Endothelial cell (in vitro differentiated cells): Measurements from ENCODE around the gene C17orf113. TPM values are rescaled to one million over a fixed set of nuclear protein-coding genes. Genes with fewer than 3 reads are reported as not detected.
A peak's percentile ranks its signal among the peaks of the same experiment; 100 is the strongest.

Experiments
- DNase-seq: peaks from one replicate; pipeline ENCODE4 v3.0.0; 2021; ENCODE audit warnings: low spot score
- H3K27ac Mint-ChIP-seq: one replicate; pipeline ENCODE4 v1.8.0; 2021; ENCODE audit warnings: mixed read lengths, inconsistent platforms; ENCODE audit not compliant: unreplicated experiment
- H3K27me3 Mint-ChIP-seq: one replicate; pipeline ENCODE4 v1.8.0; 2021; ENCODE audit warnings: mild to moderate bottlenecking, moderate library complexity, mixed read lengths, inconsistent platforms; ENCODE audit not compliant: unreplicated experiment
- H3K36me3 Mint-ChIP-seq: one replicate; pipeline ENCODE4 v1.8.0; 2021; ENCODE audit warnings: mild to moderate bottlenecking, low read depth, mixed read lengths, inconsistent platforms; ENCODE audit not compliant: unreplicated experiment
- H3K4me1 Mint-ChIP-seq: one replicate; pipeline ENCODE4 v1.8.0; 2021; ENCODE audit warnings: mild to moderate bottlenecking, mixed read lengths, inconsistent platforms; ENCODE audit not compliant: unreplicated experiment
- H3K4me3 Mint-ChIP-seq: one replicate; pipeline ENCODE4 v1.8.0; 2021; ENCODE audit warnings: mild to moderate bottlenecking, mixed read lengths, inconsistent platforms; ENCODE audit not compliant: unreplicated experiment
- H3K9me3 Mint-ChIP-seq: one replicate; pipeline ENCODE4 v1.8.0; 2021; ENCODE audit warnings: mixed read lengths, inconsistent platforms; ENCODE audit not compliant: unreplicated experiment
- total RNA-seq: library from RNA; stranded (reverse); fragmentation: NEBNext Ultra II Directional; extraction: Animal tissue kit (Norgen Biotek cat#: 25700); gene quantifications from one replicate; pipeline ENCODE4 v1.2.1, GENCODE V29; 2021; ENCODE audit not compliant: unreplicated experiment
- TF ChIP-seq, protein P1 (sequence below): fragments of 200-600 bp; sonication (generic); IDR thresholded peaks from one replicate; pipeline ENCODE4 v1.5.0; 2021; ENCODE audit warnings: antibody characterized with exemption; ENCODE audit not compliant: unreplicated experiment

Gene C17orf113
- total RNA-seq, 1 donor from 2014 or later: 1.6 TPM

DNA sequence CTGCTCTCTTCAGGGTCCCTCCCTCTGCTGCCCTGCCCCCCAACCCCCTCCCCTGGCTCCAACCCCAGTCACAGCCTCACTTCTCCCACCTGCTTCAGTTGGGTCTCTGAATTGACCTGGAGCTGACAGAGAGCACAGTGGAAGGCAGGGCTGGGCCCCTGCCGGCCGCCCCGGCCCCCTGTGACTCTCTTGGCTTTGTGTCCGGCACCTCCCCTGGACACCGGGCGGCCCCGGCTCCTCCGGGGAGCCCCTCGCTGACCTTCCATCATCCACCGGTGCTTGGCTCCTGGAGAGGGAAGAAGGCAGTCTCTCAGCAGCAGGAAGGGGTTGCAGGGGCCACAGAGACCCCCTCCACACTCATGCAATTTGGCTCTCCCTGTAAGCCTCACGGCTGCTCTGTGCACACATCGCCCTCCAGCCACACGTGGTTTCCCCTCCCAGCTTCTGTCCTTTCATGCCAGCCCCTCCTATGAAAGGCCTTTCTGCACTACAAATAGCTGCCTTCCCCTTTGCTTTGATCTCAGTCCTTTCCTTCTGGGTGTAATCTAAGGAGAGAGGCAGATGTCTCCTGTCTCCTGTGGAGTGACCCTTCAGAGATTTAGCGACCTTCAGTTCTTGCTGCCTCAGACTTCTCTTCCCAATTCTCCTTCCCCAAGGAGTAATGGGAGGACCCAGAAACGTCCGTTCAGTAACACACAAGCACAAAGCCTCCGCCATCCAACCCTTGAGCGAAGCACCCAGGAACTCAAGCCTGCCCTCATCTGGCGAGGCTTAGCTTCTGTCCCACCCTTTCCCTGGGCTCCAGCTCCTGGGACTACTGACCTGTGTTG, 22.2 kb downstream of the C17orf113 start:
- peaks cover 31% of the 10 kb centered on the region for H3K4me1 Mint-ChIP-seq
- no peaks in the 10 kb centered on the region for H3K9me3 Mint-ChIP-seq
- DNase-seq: no peak
- TF ChIP-seq, protein P1, sequence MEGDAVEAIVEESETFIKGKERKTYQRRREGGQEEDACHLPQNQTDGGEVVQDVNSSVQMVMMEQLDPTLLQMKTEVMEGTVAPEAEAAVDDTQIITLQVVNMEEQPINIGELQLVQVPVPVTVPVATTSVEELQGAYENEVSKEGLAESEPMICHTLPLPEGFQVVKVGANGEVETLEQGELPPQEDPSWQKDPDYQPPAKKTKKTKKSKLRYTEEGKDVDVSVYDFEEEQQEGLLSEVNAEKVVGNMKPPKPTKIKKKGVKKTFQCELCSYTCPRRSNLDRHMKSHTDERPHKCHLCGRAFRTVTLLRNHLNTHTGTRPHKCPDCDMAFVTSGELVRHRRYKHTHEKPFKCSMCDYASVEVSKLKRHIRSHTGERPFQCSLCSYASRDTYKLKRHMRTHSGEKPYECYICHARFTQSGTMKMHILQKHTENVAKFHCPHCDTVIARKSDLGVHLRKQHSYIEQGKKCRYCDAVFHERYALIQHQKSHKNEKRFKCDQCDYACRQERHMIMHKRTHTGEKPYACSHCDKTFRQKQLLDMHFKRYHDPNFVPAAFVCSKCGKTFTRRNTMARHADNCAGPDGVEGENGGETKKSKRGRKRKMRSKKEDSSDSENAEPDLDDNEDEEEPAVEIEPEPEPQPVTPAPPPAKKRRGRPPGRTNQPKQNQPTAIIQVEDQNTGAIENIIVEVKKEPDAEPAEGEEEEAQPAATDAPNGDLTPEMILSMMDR: no peak
- no peak overlapping the region for H3K27ac Mint-ChIP-seq
- peak overlapping the region; percentile 16 for H3K4me3 Mint-ChIP-seq
- H3K27me3 Mint-ChIP-seq: peaks cover 4% of the 10 kb centered on the region
- peaks cover 15% of the 10 kb centered on the region for H3K36me3 Mint-ChIP-seq

DNA sequence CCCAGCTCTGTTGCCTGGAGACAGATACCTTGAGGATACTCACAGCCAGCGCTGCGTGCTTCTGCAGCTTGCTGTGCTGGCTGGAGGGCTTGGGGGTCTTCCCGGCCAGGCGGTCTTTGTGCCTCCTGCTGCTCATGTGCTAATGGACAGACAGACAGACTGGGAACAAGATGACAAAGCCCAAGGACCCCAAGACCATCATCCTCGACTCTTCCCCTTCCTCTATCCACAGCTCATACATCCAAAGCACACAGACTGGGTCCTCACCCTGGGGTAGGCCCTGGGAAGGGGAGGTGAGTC, 22.9 kb downstream of the C17orf113 start:
- Mint-ChIP-seq H3K9me3 (no peaks in the 10 kb centered on the region), H3K27ac (no peak overlapping the region)
- TF ChIP-seq, protein P1: no peak

DNA sequence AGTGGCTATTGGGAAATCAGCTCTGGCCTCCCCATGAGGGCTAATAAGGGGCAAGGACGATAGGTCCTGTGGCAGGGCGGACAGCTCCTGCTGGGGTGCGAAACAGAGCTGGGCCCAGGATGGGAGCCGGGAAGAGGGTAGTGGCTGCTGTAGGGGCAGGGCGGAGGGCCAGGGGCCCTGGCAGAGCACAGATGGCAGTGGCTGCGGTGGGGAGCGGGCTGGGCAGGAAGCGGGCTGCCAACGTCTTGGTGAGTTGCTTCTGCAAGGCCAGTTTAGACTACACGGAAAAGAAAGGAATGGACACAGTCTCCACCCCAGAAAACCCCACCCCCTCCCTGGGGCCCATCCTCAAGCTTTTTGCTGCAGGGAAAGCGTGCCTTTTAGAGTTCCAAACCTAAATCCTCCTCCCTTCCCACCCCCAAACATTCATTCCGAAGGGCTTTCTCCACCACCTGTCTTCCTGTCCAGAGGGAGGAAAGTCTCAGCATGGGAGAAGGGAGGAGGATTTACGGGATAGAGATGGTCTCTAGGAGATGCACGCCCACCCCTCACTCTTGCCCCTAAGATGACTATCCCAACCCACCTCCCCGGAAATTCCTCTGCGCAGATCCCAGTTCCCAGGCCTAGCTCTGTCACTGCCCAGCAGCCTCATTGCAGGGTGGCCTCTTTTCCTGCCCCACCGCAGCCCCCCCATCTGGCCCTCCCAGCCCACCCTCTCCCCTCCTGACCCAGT, 23.4 kb downstream of the C17orf113 start:
- no peak for DNase-seq
- Mint-ChIP-seq H3K9me3 (no peaks in the 10 kb centered on the region), H3K36me3 (peaks cover 21% of the 10 kb centered on the region), H3K4me3 (no peak overlapping the region), H3K4me1 (peaks cover 35% of the 10 kb centered on the region), H3K27ac (no peak overlapping the region), H3K27me3 (peaks cover 6% of the 10 kb centered on the region)
- TF ChIP-seq, protein P1: no peak

More for the DNA sequence above, 22.9 kb downstream of the C17orf113 start:
- H3K4me3 Mint-ChIP-seq: no peak overlapping the region
- no peak for DNase-seq
- H3K27me3 Mint-ChIP-seq: peaks cover 4% of the 10 kb centered on the region
- peaks cover 16% of the 10 kb centered on the region for H3K36me3 Mint-ChIP-seq
- peaks cover 31% of the 10 kb centered on the region for H3K4me1 Mint-ChIP-seq

DNA sequence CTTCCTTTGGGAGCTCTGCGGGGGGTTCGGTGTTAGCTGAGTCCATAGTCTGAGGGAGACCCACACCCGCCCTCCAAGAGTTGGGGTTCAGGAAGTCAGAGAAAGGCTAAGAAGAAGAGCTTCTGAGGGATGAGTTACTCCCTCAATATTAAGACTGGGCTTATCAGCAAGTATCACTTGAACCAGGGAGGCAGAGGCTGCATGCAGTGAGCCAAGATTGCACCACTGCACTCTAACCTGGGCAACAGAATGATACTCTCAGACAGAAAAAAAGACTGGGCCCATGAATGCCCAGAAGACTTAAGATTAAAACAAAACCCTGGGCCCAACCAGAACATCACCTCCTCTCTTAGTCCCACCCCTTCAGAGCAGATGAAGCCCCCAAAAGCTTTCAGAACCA, 24.5 kb downstream of the C17orf113 start:
- Mint-ChIP-seq H3K27ac (peak overlapping the region; percentile 48), H3K4me3 (no peak overlapping the region), H3K4me1 (peaks cover 41% of the 10 kb centered on the region), H3K36me3 (peaks cover 26% of the 10 kb centered on the region), H3K27me3 (peaks cover 11% of the 10 kb centered on the region), H3K9me3 (no peaks in the 10 kb centered on the region)
- TF ChIP-seq, protein P1: no peak
- no peak for DNase-seq

DNA sequence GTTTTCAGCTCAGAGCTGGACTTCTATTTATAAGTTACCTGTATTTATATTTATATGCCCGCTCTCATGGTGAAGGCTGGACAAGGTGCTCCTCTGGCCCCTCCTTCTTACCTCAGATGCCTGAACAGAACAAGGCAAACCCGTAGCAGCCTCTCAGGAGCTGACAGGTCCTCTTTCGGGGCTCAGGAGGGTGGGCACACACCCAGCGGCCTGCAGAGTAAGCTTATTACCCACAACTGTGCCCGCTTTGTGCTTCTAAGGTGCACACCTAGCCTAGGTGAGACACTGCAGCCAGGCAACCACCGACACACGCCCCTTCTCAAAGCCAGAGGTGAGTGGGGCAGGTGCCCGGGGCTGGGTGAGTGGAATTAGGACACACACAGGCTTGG, 25.2 kb downstream of the C17orf113 start:
- Mint-ChIP-seq H3K27me3 (peaks cover 14% of the 10 kb centered on the region), H3K36me3 (peaks cover 32% of the 10 kb centered on the region), H3K9me3 (no peaks in the 10 kb centered on the region), H3K4me3 (peak overlapping the region; percentile 79), H3K27ac (peak overlapping the region; percentile 99), H3K4me1 (peaks cover 49% of the 10 kb centered on the region)
- DNase-seq: no peak
- TF ChIP-seq, protein P1: peak; percentile 55
